NOMO-1 treated with dmso at 0.1 percent for 144 hours (cell line): Measurements from ENCODE around the gene CACUL1.
"Not testable (repeated sequence)": the region's sequence is repeated elsewhere in the genome, so short reads cannot be mapped to it uniquely, and the experiment has no call there.

Source experiments
- DNase-seq: peaks from one replicate; lab custom pipeline; 2025; ENCODE audit not compliant: unreplicated experiment; lab: John Stamatoyannopoulos, UW

Gene CACUL1

DNA sequence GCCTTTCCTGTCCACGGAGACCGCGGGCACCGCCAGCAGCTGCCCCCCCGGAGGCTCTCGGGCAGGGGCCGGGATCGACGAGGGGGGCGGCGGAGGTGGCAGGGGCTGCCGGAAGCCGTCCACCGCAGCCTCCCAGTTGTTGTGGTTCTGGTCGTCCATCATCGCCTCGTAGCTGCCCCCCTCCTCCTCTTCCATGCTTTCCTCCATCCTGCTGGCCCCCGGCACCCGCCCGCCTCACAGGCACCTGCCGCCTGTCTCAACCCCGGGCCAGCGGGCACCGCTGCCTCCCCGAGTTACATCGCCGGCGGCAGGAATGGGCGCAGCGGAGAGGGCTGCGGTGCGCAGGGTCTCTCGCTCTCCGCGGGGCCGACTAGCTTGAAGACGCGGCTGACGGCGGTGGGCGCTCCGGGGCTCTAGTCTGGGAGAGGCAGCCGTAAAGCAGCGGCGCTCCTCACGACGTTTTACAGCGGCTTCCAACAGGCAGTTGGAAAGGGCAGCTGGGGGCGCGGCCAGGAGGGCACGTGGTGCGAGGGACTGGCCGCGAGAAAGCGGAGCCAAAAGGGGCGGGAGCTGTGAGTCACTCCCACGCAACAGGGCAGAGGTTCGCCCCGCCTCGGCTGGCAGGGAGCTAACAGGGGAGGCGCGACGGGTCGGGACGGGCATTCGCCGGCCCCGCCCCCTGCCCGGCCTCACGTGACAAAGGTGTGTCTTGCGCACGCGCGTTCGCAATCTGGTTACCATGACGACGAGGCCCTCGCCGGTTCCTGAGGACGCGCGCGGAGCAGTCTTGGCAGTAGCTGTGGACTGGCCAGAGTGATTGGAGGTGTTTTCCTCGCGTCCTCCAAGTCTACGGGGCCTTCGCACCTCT, at the start of gene CACUL1:
CACUL1 (minus strand) TSS at position 415 of the 868 bp plus-strand sequence; CDS start at position 207, 208 bp downstream.
- DNase-seq, result peak; percentile 99

DNA sequence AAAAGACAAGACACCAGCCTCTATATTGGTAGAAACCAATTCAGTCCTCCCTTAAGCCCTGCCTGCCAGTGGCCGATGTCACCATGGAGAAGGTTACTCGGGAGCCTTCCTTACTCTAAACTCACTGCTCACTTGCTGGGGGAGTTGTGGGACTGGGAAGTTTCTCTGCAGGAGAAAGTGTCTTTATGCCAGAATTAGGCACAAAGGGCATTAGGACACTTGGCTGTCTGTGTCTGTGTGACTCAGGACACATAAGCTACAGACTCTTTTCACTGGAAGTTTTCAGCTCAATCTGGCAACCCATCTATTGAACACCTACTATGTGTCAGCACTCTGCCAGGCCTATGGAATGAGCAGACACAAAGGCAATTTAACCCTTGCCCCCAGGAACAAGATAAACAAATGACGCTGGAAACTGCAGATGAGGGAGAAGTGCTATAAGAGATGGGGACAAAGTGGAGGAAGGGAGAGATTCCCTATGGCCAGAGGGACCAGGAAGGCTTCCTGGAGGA, 49.5 kb upstream of the CACUL1 start:
- no peak for DNase-seq

DNA sequence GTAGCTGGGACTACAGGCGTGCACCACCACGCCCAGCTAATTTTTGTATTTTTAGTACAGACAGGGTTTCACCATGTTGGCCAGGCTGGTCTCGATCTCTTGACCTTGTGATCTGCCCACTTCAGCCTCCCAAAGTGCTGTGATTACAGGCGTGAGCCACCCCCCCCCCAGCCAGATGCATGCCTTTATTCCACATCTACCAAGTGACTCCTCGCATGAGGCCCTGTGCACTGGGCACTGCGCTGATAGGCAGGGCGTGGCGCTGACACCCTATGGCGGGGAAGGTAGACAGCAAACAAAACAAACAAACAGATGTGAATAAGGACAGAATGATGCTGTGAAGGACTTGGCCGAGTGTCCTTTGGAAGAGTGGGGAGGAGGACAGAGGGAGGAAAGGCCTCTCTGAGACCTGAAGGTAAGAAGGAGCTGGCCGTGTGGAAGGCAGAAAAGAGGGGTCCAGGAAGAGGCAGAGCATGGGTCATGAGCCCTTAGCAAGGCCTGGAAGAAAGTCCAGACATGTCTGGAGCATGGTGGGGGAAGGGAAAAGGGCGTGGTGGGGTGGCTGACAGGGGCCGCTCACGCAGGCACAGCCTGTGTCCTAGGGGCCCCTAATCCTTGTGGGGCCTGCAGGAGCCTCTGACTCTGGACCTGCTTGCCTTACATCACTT, 47.5 kb upstream of the CACUL1 start:
- no peak for DNase-seq

DNA sequence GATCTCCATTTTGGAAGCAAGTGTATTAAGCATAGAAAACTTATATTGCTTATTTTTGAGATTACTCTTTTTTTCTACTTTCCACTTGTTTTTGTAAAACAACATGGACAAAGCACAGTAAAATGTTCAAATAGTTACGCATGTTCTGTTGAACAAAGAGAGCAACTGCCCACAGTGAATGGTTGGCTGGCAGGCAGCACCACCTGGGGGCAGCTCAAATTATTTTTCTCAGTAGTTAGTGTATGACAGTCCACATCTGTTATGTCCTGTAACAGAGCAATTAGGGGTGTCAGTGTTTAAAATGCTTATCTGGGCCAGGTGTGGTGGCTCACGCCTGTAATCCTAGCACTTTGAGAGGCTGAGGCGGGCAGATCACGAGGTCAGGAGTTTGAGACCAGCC, 46.1 kb upstream of the CACUL1 start:
- DNase-seq, result no peak

DNA sequence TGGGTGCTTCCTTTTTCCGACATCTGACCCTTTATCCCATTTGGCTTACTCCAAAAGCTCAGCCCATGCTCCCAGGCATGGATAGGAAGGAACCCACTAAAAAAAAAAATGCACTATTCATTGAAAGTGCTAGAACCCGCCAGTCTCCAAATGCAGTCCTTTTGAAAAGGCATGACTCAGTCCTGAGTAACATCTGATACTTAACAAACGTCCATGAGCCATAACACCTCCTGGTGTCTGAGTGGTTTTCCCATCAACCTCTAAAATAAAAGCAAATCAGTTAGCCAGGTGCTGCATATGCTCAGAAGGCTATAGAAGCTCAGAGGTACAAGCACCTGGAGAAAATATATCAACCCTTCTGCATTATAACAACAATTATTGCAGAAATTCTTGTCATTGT, 45.0 kb upstream of the CACUL1 start:
- DNase-seq, result no peak

DNA sequence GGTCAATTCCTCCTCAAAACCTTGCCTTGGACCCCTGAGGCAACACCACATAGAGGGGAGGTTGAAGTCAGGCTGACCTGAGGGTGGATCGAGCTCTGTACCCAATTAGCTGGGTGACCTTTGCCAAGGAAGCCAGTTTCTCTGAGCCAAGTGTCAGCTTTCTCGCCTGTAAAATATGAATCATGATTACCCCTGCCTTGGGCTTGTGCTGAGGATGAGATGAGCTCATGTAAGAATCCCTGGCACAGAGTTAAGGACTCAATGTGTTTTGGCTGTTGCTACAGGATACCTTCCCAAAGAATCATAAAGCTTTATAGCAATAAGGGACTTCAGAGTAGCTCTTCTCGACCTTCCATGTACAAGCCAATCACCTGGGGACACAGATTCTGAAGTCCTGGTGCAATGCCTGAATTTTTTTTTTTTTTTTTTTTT, 43.5 kb upstream of the CACUL1 start:
- no peak for DNase-seq

DNA sequence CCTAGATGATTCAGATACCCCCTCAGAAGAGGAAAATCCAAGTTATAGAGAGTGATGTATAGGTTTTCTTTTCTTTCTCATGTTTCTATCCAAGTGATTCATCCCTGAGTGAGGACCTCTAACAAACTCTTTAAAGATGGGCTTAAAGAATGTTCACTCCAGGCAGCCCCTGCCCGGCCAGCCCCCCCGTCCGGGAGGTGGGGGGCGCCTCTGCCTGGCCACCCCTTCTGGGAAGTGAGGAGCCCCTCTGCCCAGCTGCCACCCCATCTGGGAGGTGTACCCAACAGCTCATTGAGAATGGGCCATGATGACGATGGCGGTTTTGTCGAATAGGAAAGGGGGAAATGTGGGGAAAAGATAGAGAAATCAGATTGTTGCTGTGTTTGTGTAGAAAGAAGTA, 40.2 kb upstream of the CACUL1 start:
- DNase-seq, result not testable (repeated sequence)

DNA sequence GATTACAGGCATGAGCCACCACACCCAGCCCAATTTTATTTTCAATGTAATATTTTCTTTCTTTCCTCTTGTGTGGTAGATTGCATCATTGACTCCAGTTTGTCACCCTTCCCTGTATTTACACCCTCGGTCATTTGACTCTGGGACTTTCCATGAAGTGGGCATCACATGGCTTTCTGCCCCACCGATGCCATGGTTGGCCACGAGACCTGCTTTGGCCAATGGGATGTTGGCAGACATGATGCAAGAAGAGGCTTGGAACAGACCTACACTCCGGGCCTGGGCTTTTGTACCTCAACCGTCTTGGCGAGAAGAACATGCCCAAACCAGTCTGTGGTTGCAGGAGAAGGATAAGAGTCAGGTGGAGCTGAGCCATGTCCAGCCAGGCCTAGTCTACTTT, 38.8 kb upstream of the CACUL1 start:
- DNase-seq, result no peak

DNA sequence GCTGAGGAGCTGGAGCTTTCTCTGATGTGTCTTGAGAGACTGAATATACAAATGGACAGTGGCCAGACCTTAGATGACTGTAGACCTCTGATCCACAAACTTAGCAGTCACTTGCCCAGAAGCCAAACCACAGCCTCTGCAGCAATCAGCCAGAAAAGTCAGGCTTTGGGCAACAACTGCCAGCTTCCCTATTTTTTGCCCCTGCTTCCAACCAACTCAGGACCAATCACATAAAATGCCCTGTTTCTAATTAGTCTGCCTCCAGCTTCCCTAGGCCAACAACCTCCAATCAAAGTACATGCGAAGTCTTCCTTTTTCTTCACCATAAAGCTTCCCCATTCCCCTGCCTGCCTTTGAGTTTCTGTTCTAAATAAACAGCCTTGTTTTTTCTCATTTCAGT, 37.8 kb upstream of the CACUL1 start:
- peak; percentile 93 for DNase-seq

DNA sequence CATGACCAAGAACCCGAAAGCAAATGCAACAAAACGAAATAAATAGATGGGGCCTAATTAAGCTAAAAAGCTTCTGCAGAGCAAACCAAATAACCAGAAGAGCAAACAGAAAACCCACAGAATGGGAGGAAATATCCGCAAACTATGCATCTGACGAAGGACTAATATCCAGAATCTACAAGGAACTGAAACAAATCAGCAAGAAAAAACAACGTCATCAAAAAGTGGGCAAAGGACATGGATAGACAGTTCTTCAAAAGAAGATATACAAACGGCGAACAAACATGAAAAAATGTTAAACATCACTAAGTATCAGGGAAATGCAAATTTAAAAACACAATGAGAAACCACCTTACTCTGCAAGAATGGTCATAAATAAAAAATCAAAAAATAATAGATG, 35.3 kb upstream of the CACUL1 start:
- DNase-seq, result no peak

DNA sequence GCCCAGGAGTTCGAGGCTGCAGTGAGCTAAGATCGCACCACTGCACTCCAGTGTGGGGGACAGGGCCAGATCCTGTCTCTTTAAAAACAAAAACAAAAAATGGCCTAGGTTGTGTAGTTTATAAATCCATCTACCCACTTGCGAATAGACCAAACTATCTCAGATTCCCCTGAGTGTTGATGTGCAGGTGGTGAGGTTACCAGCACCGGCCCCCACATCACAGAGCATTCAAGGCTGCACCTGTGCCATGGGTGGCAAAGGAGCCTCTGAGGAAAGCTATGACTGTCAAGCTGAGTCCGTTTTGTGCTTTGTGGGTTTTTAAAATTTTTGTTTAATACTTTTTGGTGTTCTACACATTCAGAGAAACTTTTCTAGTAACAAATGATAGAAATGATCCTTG, 30.8 kb upstream of the CACUL1 start:
- no peak for DNase-seq

DNA sequence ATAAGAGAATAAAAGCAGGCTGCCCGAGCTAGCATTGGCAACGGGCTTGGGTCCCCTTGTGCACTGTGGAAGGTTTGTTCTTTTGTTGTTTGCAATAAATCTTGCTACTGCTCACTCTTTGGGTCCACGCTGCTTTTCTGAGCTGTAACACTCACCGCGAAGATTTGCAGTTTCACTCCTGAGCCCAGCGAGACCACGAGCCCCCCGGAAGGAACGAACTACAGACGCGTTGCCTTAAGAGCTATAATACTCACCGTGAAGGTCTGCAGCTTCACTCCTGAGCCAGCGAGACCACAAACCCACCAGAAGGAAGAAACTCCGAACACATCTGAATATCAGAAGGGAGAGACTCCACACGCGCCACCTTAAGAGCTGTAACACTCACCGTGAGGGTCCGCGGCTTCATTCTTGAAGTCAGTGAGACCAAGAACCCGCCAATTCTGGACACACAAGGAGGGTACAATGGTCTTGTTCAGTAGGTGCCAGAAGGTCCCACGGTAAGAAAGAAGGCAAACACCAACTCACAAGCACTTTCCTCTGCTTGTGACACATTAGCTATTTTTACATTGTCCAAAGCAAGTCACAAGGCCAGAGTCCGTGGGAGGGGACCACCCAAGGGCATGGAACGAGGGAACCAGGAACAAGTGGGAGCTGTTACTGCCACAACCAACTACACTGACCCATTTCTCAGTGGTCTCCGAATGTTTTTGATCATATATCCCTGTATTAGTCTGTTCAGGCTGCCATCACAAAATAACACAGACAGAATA, 29.2 kb upstream of the CACUL1 start:
- DNase-seq, result no peak

DNA sequence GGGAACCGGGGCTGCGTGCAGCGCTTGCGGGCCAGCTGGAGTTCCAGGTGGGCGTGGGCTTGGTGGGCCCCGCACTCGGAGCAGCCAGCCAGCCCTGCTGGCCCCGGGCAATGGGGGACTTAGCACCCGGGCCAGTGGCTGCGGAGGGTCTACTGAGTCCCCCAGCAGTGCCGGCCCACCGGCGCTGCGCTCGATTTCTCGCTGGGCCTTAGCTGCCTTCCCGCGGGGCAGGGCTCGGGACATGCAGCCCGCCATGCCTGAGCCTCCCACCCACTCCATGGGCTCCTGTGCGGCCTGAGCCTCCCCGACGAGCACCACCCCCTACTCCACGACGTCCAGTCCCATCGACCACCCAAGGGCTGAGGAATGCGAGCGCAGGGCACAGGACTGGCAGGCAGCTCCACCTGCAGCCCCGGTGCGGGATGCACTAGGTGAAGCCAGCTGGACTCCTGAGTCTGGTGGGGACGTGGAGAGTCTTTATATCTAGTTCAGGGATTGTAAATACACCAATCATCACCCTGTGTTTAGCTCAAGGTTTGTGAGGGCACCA, 28.2 kb upstream of the CACUL1 start:
- DNase-seq, result not testable (repeated sequence)

DNA sequence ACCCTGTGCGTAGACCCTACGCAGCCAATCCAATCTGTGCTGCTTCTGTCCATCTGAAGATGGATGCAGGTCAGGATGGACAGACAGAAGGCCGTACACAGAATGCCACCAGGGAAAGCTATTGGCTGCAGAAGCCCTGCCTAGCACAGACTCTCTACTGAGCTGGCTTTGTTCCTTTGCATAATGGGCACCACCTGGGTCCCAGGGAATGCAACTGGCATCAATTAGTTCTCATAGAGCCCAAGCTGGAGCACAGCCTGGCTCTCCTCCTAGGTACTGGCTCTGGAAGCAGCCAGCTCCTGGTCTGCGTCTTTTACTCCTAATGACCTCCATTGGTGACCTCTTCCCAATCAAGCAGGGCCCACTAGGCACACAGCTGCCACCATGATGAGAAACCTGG, 26.8 kb upstream of the CACUL1 start:
- no peak for DNase-seq

DNA sequence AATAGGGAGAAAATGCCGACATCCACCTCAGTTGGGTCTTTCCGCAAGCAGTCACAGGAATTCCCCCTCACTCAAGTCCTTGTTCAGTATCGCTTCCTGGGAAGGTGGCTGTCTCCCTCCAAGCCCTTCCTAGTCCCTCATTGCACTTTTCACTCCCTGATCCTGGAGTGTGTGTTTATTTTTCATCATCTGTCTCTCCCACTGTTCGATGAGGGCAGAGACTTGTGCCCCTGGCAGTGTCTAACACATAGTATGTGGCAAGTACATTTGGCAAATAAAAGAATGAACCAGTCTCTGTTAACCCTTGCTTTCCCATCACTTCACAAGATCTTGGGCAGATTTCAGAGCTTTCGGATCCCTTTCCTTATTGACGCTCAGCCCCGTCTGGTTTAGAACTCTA, 24.0 kb upstream of the CACUL1 start:
- no peak for DNase-seq

DNA sequence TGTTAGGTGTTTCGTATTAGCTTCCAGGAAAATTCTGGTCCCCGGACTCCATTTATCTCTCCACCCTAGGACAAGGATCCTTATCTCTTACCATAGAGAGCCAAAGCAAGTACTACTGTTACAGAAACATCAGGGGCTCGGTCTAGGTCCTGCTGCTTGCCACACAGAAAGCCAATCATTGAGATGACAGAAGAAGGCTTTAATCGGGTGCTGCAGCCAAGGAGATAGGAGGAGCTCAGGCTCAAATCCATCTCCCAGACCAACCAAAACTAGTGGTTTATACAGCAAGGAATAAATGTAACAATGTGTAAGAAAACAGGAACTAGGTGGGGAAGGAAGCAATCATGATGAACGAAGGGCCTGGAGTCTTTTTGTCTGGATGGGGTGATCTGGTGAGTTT, 22.2 kb upstream of the CACUL1 start:
- DNase-seq, result no peak

DNA sequence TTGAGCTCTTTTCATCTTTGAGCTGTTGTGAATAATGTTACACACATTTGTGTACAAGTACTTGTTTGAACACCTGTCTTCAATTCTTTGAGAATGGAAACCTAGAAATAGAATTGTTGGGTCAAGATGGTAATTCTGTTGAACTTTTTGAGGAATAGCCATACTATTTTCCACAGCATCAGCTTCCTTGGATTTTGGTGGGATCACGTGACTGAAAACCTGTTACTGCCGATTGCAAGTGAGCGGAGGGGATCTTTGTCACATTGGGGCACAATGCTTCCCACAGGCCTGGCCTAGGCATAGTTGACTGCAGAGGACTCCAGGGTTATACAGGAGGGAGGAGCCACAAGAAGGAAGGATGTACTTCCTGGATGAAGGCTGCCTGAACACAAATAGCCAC, 21.3 kb upstream of the CACUL1 start:
- DNase-seq, result no peak

DNA sequence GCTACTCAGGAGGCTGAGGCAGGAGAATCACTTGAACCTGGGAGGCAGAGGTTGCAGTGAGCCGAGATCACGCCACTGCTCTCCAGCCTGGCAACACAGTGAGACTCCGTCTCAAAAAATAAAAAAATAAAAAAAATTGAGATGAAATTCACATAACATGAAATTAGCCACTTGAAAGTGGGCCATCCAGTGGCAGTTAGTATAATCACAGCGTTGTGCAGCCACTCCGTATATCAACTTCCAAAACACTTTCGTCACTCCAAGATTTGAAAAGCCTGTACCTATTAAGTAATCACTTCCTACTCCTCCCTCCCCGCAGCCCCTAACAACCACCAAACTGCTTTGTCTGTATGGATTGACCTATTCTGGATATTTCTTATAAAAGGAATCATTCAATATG, 20.7 kb upstream of the CACUL1 start:
- no peak for DNase-seq

DNA sequence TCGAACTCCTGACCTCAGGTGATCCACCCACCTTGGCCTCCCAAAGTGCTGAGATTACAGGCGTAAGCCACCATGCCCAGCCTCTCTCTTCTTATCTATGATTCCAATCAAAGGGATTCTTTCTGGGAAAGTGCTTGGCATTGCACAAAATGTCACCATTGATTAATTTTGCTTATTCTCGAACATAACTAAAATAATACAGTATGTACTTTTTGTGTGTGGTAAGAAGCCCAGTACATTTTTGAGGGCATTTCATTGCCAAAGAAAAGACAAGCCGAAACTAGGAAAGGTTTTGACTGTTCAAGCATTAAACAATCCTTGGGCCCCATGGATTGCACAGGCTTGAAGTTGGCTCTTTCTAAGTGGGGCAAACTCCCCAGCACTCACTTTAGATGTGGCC, 18.3 kb upstream of the CACUL1 start:
- DNase-seq, result no peak

DNA sequence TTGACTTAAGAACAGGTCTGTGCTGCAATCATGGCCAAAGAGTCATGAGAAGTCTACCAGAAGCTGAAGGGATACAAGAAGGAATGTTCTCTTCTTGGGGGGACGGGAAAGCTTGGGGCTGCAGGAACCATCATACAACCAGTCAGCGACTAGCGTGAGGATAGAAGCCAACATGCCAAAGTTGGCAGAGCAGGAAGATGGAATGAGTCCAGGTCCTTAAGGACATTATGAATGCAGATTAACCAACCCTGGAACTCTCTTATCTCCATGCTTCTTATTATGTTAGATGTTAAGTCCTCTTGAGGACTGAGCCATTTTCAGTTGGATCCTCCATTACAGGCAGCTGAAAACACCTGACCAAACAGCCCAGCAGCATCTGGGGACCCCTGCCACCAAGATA, 17.2 kb upstream of the CACUL1 start:
- DNase-seq, result no peak

DNA sequence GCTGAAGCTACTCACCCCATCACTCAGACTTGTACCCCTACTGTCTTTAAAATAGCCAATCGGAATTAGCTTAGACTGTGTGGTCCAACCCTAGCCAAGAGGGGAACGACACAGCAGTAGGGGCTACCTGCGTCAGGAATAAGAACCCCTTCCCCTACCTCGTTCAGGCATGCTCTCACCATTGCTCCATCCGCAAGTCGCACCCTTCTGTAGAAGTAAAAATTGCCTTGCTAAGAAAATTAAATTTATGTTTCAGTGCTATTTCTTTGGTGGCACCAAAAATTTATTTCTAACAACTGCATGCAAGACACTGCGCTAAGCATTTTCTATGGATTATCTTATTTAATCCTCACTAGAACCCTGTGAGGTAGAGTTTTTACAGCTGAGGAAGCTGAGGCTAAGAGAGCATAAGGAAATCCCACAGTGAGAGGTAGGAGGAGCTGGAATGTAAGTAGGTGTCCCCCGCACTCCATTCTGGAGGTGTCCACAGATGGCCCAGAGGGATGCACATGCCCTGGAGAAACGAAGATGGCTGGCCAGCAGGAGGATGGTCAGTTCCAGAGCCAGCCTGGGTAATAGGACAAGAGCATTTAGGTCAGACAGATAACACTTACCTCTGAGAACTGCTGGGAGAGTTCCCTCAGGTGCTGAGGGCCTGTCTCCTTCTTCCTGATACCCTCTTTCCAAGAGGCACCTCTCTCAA, 15.3 kb upstream of the CACUL1 start:
- no peak for DNase-seq
